Measurements from ENCODE around the gene TRPC3.
"Not testable (repeated sequence)": the region's sequence is repeated elsewhere in the genome, so short reads cannot be mapped to it uniquely, and the experiment has no call there.

TRPC3 gene

GRCh38 chr4:121943941-121944340, 7.9 kb downstream of the TRPC3 start:
- DNase-seq = no peak

- DNase-seq = no peak
Measured at GRCh38 chr4:121939690-121940089, 12.2 kb downstream of the TRPC3 start.

GRCh38 chr4:121938282-121939092, 13.4 kb downstream of the TRPC3 start:
- no peak for DNase-seq

- no peak for DNase-seq
Measured at GRCh38 chr4:121936101-121936500, 15.8 kb downstream of the TRPC3 start.

- DNase-seq = no peak
Measured at GRCh38 chr4:121934635-121935034, 17.2 kb downstream of the TRPC3 start.

GRCh38 chr4:121932212-121932974, 19.5 kb downstream of the TRPC3 start:
- DNase-seq = no peak

- DNase-seq = no peak
Measured at GRCh38 chr4:121930304-121930703, 21.6 kb downstream of the TRPC3 start.

GRCh38 chr4:121927948-121928347, 23.9 kb downstream of the TRPC3 start:
- DNase-seq = no peak

- not testable (repeated sequence) for DNase-seq
Measured at GRCh38 chr4:121926490-121926889, 25.4 kb downstream of the TRPC3 start.

- DNase-seq = no peak
Measured at GRCh38 chr4:121923306-121923705, 28.6 kb downstream of the TRPC3 start.

- DNase-seq = no peak
Measured at GRCh38 chr4:121913667-121914066, 38.2 kb downstream of the TRPC3 start.

- no peak for DNase-seq
Measured at GRCh38 chr4:121908346-121908745, 43.5 kb downstream of the TRPC3 start.

GRCh38 chr4:121900132-121900983, 51.5 kb downstream of the TRPC3 start:
- no peak for DNase-seq

GRCh38 chr4:121898150-121898549, 53.7 kb downstream of the TRPC3 start:
- no peak for DNase-seq

GRCh38 chr4:121888134-121888533, 63.7 kb downstream of the TRPC3 start:
- no peak for DNase-seq

- DNase-seq = no peak
Measured at GRCh38 chr4:121885115-121885514, 66.7 kb downstream of the TRPC3 start.

- DNase-seq = no peak
Measured at GRCh38 chr4:121881158-121881557, 70.7 kb downstream of the TRPC3 start.

GRCh38 chr4:121879135-121879534, 72.7 kb downstream of the TRPC3 start:
- DNase-seq = no peak

GRCh38 chr4:121877041-121877773, 74.7 kb downstream of the TRPC3 start:
- DNase-seq = no peak

- DNase-seq = no peak
Measured at GRCh38 chr4:121876070-121876469, 75.8 kb downstream of the TRPC3 start.

- no peak for DNase-seq
Measured at GRCh38 chr4:121875652-121876051, 76.2 kb downstream of the TRPC3 start.

- DNase-seq = no peak
Measured at GRCh38 chr4:121873604-121874003, 78.3 kb downstream of the TRPC3 start.
